DND-41 (cell line): Measurements from ENCODE around the gene TCIRG1.

Source experiments
- ATAC-seq: fragments of 200-7000 bp; cut with Tn5 transposase; 3 replicates; pipeline ENCODE4 v1.9.1; 2021; ENCODE audit warnings: low read depth; ENCODE audit not compliant: insufficient read depth
- DNase-seq: peaks from one replicate; pipeline ENCODE4 v3.0.0-alpha.2; 2020
- H2AFZ ChIP-seq: 2 replicates; pipeline ENCODE4 v1.6.0; 2012; ENCODE audit warnings: low read depth, low read length
- H3K27ac ChIP-seq: 2 replicates; pipeline ENCODE4 v1.5.1; 2012; ENCODE audit warnings: low read length, inconsistent platforms
- H3K27me3 ChIP-seq: fragments of 200-600 bp; sonication (generic); 2 replicates; pipeline ENCODE4 v1.6.0; 2012; ENCODE audit warnings: low read length, mild to moderate bottlenecking, inconsistent platforms; ENCODE audit not compliant: insufficient read depth, poor library complexity
- H3K36me3 ChIP-seq: 2 replicates; pipeline ENCODE4 v1.5.1; 2012; ENCODE audit warnings: low read length, inconsistent platforms; ENCODE audit not compliant: insufficient read depth
- H3K4me1 ChIP-seq: 2 replicates; pipeline ENCODE4 v1.5.1; 2012; ENCODE audit warnings: mild to moderate bottlenecking, low read length; ENCODE audit not compliant: insufficient read depth
- H3K4me2 ChIP-seq: 2 replicates; pipeline ENCODE4 v1.6.0; 2012; ENCODE audit warnings: mild to moderate bottlenecking, moderate library complexity, low read length, inconsistent platforms; ENCODE audit not compliant: insufficient read depth
- H3K4me3 ChIP-seq, 2 experiments: fragments of 200-600 bp in 1 of 2; shearing (Covaris generic) in 1 of 2; 2 replicates each; pipeline ENCODE4 v1.5.1; 2012 to 2016; ENCODE audit warnings: inconsistent platforms in 2 of 2, low read length in 2 of 2, mild to moderate bottlenecking in 2 of 2, low read depth in 1 of 2, moderate library complexity in 1 of 2
- H3K79me2 ChIP-seq: 2 replicates; pipeline ENCODE4 v1.6.0; 2012; ENCODE audit warnings: low read length, inconsistent platforms; ENCODE audit not compliant: insufficient read depth
- H3K9ac ChIP-seq: 2 replicates; pipeline ENCODE4 v1.6.0; 2012; ENCODE audit warnings: low read depth, mild to moderate bottlenecking, inconsistent platforms, low read length, moderate library complexity
- H3K9me3 ChIP-seq: 2 replicates; pipeline ENCODE4 v1.5.1; 2012; ENCODE audit warnings: low read length, moderate library complexity, mild to moderate bottlenecking, inconsistent platforms; ENCODE audit not compliant: insufficient read depth, severe bottlenecking
- H4K20me1 ChIP-seq: 2 replicates; pipeline ENCODE4 v1.6.0; 2012; ENCODE audit warnings: low read length; ENCODE audit not compliant: insufficient read depth
- EZH2 ChIP-seq: IDR thresholded peaks from 3 replicates; pipeline ENCODE4 v1.6.1; 2012; ENCODE audit warnings: borderline replicate concordance, low read depth, mild to moderate bottlenecking, moderate library complexity, low read length, inconsistent platforms; ENCODE audit not compliant: severe bottlenecking
- TF ChIP-seq, protein P1 (sequence below): IDR thresholded peaks from 2 replicates; pipeline ENCODE4 v1.5.1; 2012; ENCODE audit warnings: borderline replicate concordance, low read length, moderate library complexity, mild to moderate bottlenecking; ENCODE audit not compliant: poor library complexity, severe bottlenecking; ENCODE audit errors: extremely low read depth

The TCIRG1 gene

DNA sequence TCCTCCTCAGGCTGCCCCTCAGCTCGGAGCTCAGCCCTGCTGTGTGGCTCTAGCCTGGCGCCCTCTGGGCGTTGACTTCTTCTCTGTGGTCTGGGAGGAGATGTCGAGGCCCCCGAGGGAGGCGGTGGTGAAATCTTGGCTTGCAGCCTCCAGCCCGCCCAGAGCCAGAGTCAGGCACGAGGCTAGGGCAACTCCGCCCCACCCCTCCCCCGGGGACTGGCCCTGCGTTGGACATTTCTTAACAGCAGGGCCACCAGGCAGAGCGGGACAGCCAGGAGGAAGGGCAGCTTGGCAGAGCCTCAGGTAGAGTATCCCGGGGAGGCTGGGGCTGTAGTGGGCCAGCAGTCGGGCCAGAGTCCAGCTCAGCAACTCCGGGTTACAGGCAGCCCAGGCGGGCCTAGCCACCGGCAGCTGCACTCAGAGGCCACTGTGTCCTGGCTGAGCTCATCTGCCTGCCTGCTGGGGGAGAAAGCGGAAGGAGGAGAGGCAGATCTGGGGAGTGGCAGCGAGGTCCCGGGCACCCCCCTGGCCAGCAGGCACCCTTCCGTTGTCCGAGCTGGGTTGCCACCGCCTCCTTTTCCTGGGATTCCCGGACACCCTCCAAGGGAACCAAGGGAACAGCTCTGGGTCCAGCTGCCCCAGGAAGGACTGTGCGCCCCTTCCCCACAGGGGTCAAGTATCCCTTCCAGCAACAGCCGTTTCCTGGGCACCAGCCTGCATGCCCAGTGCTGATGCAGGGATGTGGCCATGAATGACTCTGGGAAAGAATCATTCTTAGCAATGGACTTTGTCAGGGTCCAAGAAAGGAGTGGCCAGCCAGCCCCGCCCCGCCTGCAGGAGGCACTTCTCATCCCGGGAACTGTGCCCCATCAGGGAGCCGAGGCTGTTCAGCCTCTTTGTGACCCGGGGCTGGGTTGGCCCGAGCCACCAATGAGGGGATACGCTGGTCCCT is 28.5 kb upstream of the TCIRG1 start, which contains the start of gene ALDH3B1:
Gene ALDH3B1 (plus strand): TSS at position 238 of the 952 bp plus-strand sequence. CDS start 4,971 bp downstream, outside the sequence.
- Histone ChIP-seq H4K20me1 (no peaks in the 10 kb centered on the region; the same call in 1 of the 2 replicates), H3K9me3 (no peaks in the 10 kb centered on the region), H2AFZ (no peak within 1 kb of the TSS), H3K27ac (no peak within 1 kb of the TSS), H3K4me1 (no peaks in the 10 kb centered on the region), H3K79me2 (no peaks in the 10 kb centered on the region), H3K36me3 (no peaks in the 10 kb centered on the region), H3K4me2 (no peak within 1 kb of the TSS), H3K4me3 (no peak within 1 kb of the TSS), H3K9ac (no peak within 1 kb of the TSS), H3K27me3 (no peaks in the 10 kb centered on the region)
- ATAC-seq (peak; percentile 34; the same call in 2 of the 3 replicates), DNase-seq (no peak)
- TF ChIP-seq, protein P1, sequence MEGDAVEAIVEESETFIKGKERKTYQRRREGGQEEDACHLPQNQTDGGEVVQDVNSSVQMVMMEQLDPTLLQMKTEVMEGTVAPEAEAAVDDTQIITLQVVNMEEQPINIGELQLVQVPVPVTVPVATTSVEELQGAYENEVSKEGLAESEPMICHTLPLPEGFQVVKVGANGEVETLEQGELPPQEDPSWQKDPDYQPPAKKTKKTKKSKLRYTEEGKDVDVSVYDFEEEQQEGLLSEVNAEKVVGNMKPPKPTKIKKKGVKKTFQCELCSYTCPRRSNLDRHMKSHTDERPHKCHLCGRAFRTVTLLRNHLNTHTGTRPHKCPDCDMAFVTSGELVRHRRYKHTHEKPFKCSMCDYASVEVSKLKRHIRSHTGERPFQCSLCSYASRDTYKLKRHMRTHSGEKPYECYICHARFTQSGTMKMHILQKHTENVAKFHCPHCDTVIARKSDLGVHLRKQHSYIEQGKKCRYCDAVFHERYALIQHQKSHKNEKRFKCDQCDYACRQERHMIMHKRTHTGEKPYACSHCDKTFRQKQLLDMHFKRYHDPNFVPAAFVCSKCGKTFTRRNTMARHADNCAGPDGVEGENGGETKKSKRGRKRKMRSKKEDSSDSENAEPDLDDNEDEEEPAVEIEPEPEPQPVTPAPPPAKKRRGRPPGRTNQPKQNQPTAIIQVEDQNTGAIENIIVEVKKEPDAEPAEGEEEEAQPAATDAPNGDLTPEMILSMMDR = no peak
- TF ChIP-seq EZH2 = no peak

GRCh38 chr11:68011051-68011943 is 27.5 kb upstream of the TCIRG1 start:
- DNase-seq (no peak), ATAC-seq (no peak)
- no peaks in the 10 kb centered on the region for H3K9me3 ChIP-seq
- H3K4me1 ChIP-seq = no peaks in the 10 kb centered on the region
- H2AFZ ChIP-seq = no peak overlapping the region
- H3K4me3 ChIP-seq = no peak overlapping the region
- H3K79me2 ChIP-seq = no peaks in the 10 kb centered on the region
- H3K27me3 ChIP-seq = no peaks in the 10 kb centered on the region
- H4K20me1 ChIP-seq = no peaks in the 10 kb centered on the region; the same call in 1 of the 2 replicates
- H3K9ac ChIP-seq = no peak overlapping the region
- no peak for TF ChIP-seq EZH2
- TF ChIP-seq, protein P1 = no peak
- no peaks in the 10 kb centered on the region for H3K36me3 ChIP-seq
- no peak overlapping the region for H3K27ac ChIP-seq
- no peak overlapping the region for H3K4me2 ChIP-seq

DNA sequence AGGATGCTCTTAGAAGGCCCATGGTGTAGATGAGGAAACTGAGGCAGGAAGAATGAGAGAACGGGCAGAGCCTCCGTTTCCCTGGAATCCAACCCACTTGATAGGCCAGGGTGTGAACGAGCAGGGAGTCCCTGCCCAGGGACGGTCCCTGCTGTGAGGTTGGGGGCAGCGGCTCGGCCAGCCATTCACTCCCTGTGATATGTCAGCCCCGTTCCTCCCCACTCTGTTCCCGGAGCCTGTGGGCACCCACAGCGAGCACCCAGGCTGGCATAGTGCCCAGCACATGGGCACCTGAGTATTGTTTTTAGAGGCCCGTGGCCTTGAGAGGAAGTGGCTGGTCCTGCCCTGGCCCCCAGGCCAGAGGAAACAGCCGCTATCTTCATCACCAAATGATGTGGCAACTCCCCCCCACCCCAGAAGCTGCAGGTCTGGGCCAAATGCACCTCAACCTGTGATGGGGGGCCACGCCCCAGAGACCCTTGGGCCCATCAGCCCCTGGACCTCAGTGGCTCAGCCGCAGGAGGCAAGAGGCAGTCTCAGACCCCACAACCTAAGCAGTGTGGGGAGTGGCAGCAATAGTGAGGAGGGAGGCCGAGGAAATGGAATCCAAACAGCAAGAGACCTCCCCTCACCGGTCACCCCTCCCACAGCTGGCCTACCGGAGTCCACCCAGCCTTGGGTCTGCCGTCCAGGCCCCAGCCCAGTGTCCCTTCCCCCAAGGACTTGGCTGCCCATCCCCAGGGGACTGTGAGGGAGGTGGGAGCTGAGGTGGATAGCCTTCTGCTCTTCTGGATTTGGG is 26.6 kb upstream of the TCIRG1 start:
- no peaks in the 10 kb centered on the region; the same call in 1 of the 2 replicates for H4K20me1 ChIP-seq
- TF ChIP-seq EZH2 = no peak
- TF ChIP-seq, protein P1 = no peak
- no peak for ATAC-seq
- no peaks in the 10 kb centered on the region for H3K36me3 ChIP-seq
- H3K4me3 ChIP-seq = no peak overlapping the region
- H3K4me2 ChIP-seq = no peak overlapping the region
- H3K9me3 ChIP-seq = no peaks in the 10 kb centered on the region
- H3K9ac ChIP-seq = no peak overlapping the region
- no peaks in the 10 kb centered on the region for H3K4me1 ChIP-seq
- H3K27me3 ChIP-seq = no peaks in the 10 kb centered on the region
- DNase-seq = no peak
- no peak overlapping the region for H2AFZ ChIP-seq
- no peaks in the 10 kb centered on the region for H3K79me2 ChIP-seq
- no peak overlapping the region for H3K27ac ChIP-seq
